Lung (tissue), 12 donors: ENCODE results near the gene ELOVL5. TPM values are rescaled to one million over a fixed set of nuclear protein-coding genes. Genes with fewer than 3 reads are reported as not detected.

Source experiments
- ATAC-seq: fragments of 200-7000 bp; cut with Tn5 transposase; one replicate; pipeline ENCODE4 v1.9.1; 2020; ENCODE audit warnings: moderate number of reproducible peaks; ENCODE audit not compliant: insufficient read depth, low FRiP score
- DNase-seq, 3 donors: peaks; one replicate each; pipeline ENCODE4 v3.0.0-alpha.2; 2013 to 2017
- H3K27ac ChIP-seq, 2 donors: one replicate each; pipeline ENCODE4 v1.5.1; 2013; ENCODE audit warnings: mild to moderate bottlenecking in 2 of 2, moderate library complexity in 2 of 2, control low read depth in 1 of 2, inconsistent platforms in 1 of 2, low read depth in 1 of 2, low read length in 1 of 2
- H3K27me3 ChIP-seq, 3 donors: one replicate each; pipeline ENCODE4 v1.5.1; 2013; ENCODE audit warnings: low read length in 2 of 3; ENCODE audit not compliant: control insufficient read depth in 3 of 3, insufficient read depth in 3 of 3
- H3K36me3 ChIP-seq, 4 donors: one replicate each; pipeline ENCODE4 v1.5.1; 2013; ENCODE audit warnings: low read length in 4 of 4, mild to moderate bottlenecking in 1 of 4, moderate library complexity in 1 of 4; ENCODE audit not compliant: control insufficient read depth in 4 of 4, insufficient read depth in 4 of 4
- H3K4me1 ChIP-seq, 5 donors: one replicate each; pipeline ENCODE4 v1.5.1; 2013; ENCODE audit warnings: low read length in 5 of 5, mild to moderate bottlenecking in 2 of 5, moderate library complexity in 1 of 5; ENCODE audit not compliant: control insufficient read depth in 5 of 5, insufficient read depth in 5 of 5
- H3K4me3 ChIP-seq: one replicate; pipeline ENCODE4 v1.5.1; 2013; ENCODE audit warnings: mild to moderate bottlenecking, control low read depth, moderate library complexity
- H3K9ac ChIP-seq, 2 donors: one replicate each; pipeline ENCODE4 v1.5.1; 2013; ENCODE audit warnings: low read length in 2 of 2, control low read depth in 1 of 2; ENCODE audit not compliant: insufficient read depth in 1 of 2
- H3K9me3 ChIP-seq, 4 donors: one replicate each; pipeline ENCODE4 v1.5.1; 2013; ENCODE audit warnings: low read length in 3 of 4, mild to moderate bottlenecking in 1 of 4, moderate library complexity in 1 of 4; ENCODE audit not compliant: control insufficient read depth in 4 of 4, insufficient read depth in 3 of 4
- CTCF ChIP-seq: IDR thresholded peaks from 2 replicates; pipeline ENCODE4 v1.5.1; 2012; ENCODE audit warnings: mild to moderate bottlenecking; ENCODE audit errors: control extremely low read depth, extremely low read depth
- WGBS, 2 donors: extraction: QIAGEN DNeasy Blood & Tissue Kit; methylation state at CpG; one replicate each; pipeline ENCODE4 v1.1.7; 2013; 5-methylcytosine and 5-hydroxymethylcytosine counted together
- polyA plus RNA-seq, 2 donors: library from polyadenylated mRNA; stranded (reverse); fragments of 200-250 nt; gene quantifications; one replicate each; pipeline ENCODE4 v1.2.1, GENCODE V29; 2013
- total RNA-seq, 2 donors: library from RNA; depleted of rRNA in 1 of 2; stranded (reverse); fragments of >200 nt in 1 of 2; gene quantifications; one replicate each; pipeline ENCODE4 v1.2.1, GENCODE V29; 2014 to 2021
- donor health status: control.
- donor health status: control.
- donor health status: Bipolar disorder and iron deficiency.
- donor health status: healthy.
- donor health status: DM: yes; HTN: yes; CAD: no.

ELOVL5 gene
- total and polyA plus RNA-seq, 4 donors = 37.7 to 95.6 (median 89.9) TPM

- 88 to 89% methylated on average over 3 of the region's 3 CpGs for WGBS, 2 donors
- ATAC-seq (no peak), DNase-seq (no peak)
- H3K4me1 ChIP-seq = peaks cover 0 to 9% (median 0%) of the 10 kb centered on the region in 5 donors
- no peak for TF ChIP-seq CTCF
- no peaks in the 10 kb centered on the region for H3K27me3 ChIP-seq
- H3K36me3 ChIP-seq = peaks cover 0 to 11% (median 9%) of the 10 kb centered on the region in 4 donors
- H3K27ac ChIP-seq = no peak overlapping the region
- no peak overlapping the region for H3K4me3 ChIP-seq
- no peaks in the 10 kb centered on the region for H3K9me3 ChIP-seq
- no peak overlapping the region for H3K9ac ChIP-seq
These were observed 69.5 kb downstream of the ELOVL5 start for GRCh38 chr6:53279293-53279692.

GRCh38 chr6:53273370-53273769 lies 75.4 kb downstream of the ELOVL5 start:
- no peak for TF ChIP-seq CTCF
- Histone ChIP-seq H3K36me3 (peaks cover 16 to 50% (median 27%) of the 10 kb centered on the region in 4 donors), H3K27me3 (no peaks in the 10 kb centered on the region)

GRCh38 chr6:53269827-53270226 lies 78.9 kb downstream of the ELOVL5 start:
- peaks cover 0 to 8% (median 0%) of the 10 kb centered on the region in 5 donors for H3K4me1 ChIP-seq
- no peak overlapping the region for H3K4me3 ChIP-seq
- 94 to 98% methylated on average over 5 of the region's 5 CpGs for WGBS, 2 donors

More at GRCh38 chr6:53273370-53273769, 75.4 kb downstream of the ELOVL5 start:
- Histone ChIP-seq H3K9me3 (no peaks in the 10 kb centered on the region), H3K4me3 (no peak overlapping the region), H3K9ac (no peak overlapping the region), H3K4me1 (peaks cover 0 to 3% (median 0%) of the 10 kb centered on the region in 5 donors), H3K27ac (no peak overlapping the region)
- DNase-seq (no peak), ATAC-seq (no peak)
- WGBS, 2 donors = 88 to 90% methylated on average over 4 of the region's 4 CpGs

More at GRCh38 chr6:53269827-53270226, 78.9 kb downstream of the ELOVL5 start:
- Histone ChIP-seq H3K27ac (no peak overlapping the region), H3K36me3 (peaks cover 13 to 53% (median 28%) of the 10 kb centered on the region in 4 donors), H3K27me3 (no peaks in the 10 kb centered on the region), H3K9ac (no peak overlapping the region), H3K9me3 (no peaks in the 10 kb centered on the region)
- no peak for TF ChIP-seq CTCF
- no peak for DNase-seq
- ATAC-seq = no peak
